H1 (cell line): ENCODE data around the gene ANKS1B. TPM values are rescaled to one million over a fixed set of nuclear protein-coding genes. Genes with fewer than 3 reads are reported as not detected.

Source experiments
- JUN ChIP-seq: IDR thresholded peaks from 2 replicates; pipeline ENCODE4 v1.6.1; 2011; ENCODE audit warnings: low read depth, mild to moderate bottlenecking, improper control_type of control experiment, low read length
- MAFK ChIP-seq: IDR thresholded peaks from 2 replicates; pipeline ENCODE4 v1.6.1; 2012; ENCODE audit warnings: low read depth, mild to moderate bottlenecking, improper control_type of control experiment, low read length
- RAD21 ChIP-seq, 2 experiments: IDR thresholded peaks in 1 of 2; conservative IDR thresholded peaks in 1 of 2; 2 replicates each; pipeline ENCODE4 v1.6.1; 2011; ENCODE audit warnings: low read depth in 2 of 2, low read length in 2 of 2, improper control_type of control experiment in 1 of 2, inconsistent platforms in 1 of 2, mild to moderate bottlenecking in 1 of 2, moderate library complexity in 1 of 2
- USF2 ChIP-seq: IDR thresholded peaks from 2 replicates; pipeline ENCODE4 v1.6.1; 2011; ENCODE audit warnings: low read length, improper control_type of control experiment
- polyA plus RNA-seq, 7 experiments: library from polyadenylated mRNA; depleted of rRNA in 3 of 7; stranded (reverse) in 5 of 7; unstranded in 2 of 7; fragments of >200 nt in 5 of 7; fragments of 200-250 nt in 2 of 7; gene quantifications; 1 replicate in 5 of 7; 2 replicates in 1 of 7; 4 replicates in 1 of 7; pipeline versions ENCODE4 v1.2.1 to v1.2.3, GENCODE V29; 2011 to 2013; ENCODE audit warnings: missing spikeins in 2 of 7, mixed read lengths in 2 of 7
- total RNA-seq: library from RNA; stranded (reverse); fragmentation: NEBNext Ultra II Directional; extraction: Animal tissue kit (Norgen Biotek cat#: 25700); gene quantifications from 2 replicates; pipeline ENCODE4 v1.2.1, GENCODE V29; 2021

The ANKS1B gene
- total and polyA plus RNA-seq, 2 of the 8 experiments (the other 6 are each of a cell fraction or from before 2014, with no cell fraction given) = 2.7 to 6.1 TPM

- TF ChIP-seq USF2 (no peak), JUN (no peak), MAFK (no peak), RAD21 (IDR thresholded peaks at IDR 0.05 in 1 of 2, conservative IDR thresholded peaks at IDR 0.05 in 1 of 2; ENCODE audit: low read depth in 2 of 2, low read length in 2 of 2) (no peak)
Observed at GRCh38 chr12:99852666-99853065, 132.1 kb downstream of the ANKS1B start (continued).
